ENCODE results near the gene ACO1. TPM values are rescaled to one million over a fixed set of nuclear protein-coding genes. Genes with fewer than 3 reads are reported as not detected.
"Not testable (repeated sequence)": the region's sequence is repeated elsewhere in the genome, so short reads cannot be mapped to it uniquely, and the experiment has no call there.

The ACO1 gene
- polyA plus RNA-seq, 2 donors = 4.7 to 12.9 TPM

- no peaks in the 10 kb centered on the region for H3K4me1 ChIP-seq (ENCODE audit: control insufficient read depth in 2 of 2, insufficient read depth in 2 of 2, low read length in 1 of 2)
- no peak overlapping the region for H3K27ac ChIP-seq (ENCODE audit: low read depth in 2 of 2, low read length in 1 of 2)
Measured at GRCh38 chr9:32350682-32351081, 33.8 kb upstream of the ACO1 start.

GRCh38 chr9:32351845-32352244 lies 32.6 kb upstream of the ACO1 start:
- Histone ChIP-seq H3K27me3 (ENCODE audit: control insufficient read depth in 1 of 2, insufficient read depth in 2 of 2, low read length in 2 of 2) (no peaks in the 10 kb centered on the region), H3K4me3 (ENCODE audit: low read depth in 1 of 2, low read length in 2 of 2) (no peak overlapping the region), H3K27ac (ENCODE audit: low read depth in 2 of 2, low read length in 1 of 2) (no peak overlapping the region), H3K9me3 (ENCODE audit: control insufficient read depth in 2 of 2, insufficient read depth in 1 of 2, low read depth in 1 of 2, low read length in 1 of 2) (no peaks in the 10 kb centered on the region), H3K36me3 (ENCODE audit: control insufficient read depth in 2 of 2, insufficient read depth in 2 of 2, low read length in 1 of 2) (no peaks in the 10 kb centered on the region), H3K4me1 (ENCODE audit: control insufficient read depth in 2 of 2, insufficient read depth in 2 of 2, low read length in 1 of 2) (no peaks in the 10 kb centered on the region)
- 64 to 74% methylated on average over 3 of the region's 3 CpGs for WGBS, 2 donors

More at GRCh38 chr9:32350682-32351081, 33.8 kb upstream of the ACO1 start:
- Histone ChIP-seq H3K27me3 (ENCODE audit: control insufficient read depth in 1 of 2, insufficient read depth in 2 of 2, low read length in 2 of 2) (no peaks in the 10 kb centered on the region), H3K4me3 (ENCODE audit: low read depth in 1 of 2, low read length in 2 of 2) (no peak overlapping the region), H3K36me3 (ENCODE audit: control insufficient read depth in 2 of 2, insufficient read depth in 2 of 2, low read length in 1 of 2) (no peaks in the 10 kb centered on the region), H3K9me3 (ENCODE audit: control insufficient read depth in 2 of 2, insufficient read depth in 1 of 2, low read depth in 1 of 2, low read length in 1 of 2) (no peaks in the 10 kb centered on the region)

GRCh38 chr9:32353476-32353875 lies 31.0 kb upstream of the ACO1 start:
- H3K9me3 ChIP-seq (ENCODE audit: control insufficient read depth in 2 of 2, insufficient read depth in 1 of 2, low read depth in 1 of 2, low read length in 1 of 2); H3K27ac ChIP-seq (ENCODE audit: low read depth in 2 of 2, low read length in 1 of 2); H3K4me1 ChIP-seq (ENCODE audit: control insufficient read depth in 2 of 2, insufficient read depth in 2 of 2, low read length in 1 of 2); H3K4me3 ChIP-seq (ENCODE audit: low read depth in 1 of 2, low read length in 2 of 2); H3K27me3 ChIP-seq (ENCODE audit: control insufficient read depth in 1 of 2, insufficient read depth in 2 of 2, low read length in 2 of 2); H3K36me3 ChIP-seq (ENCODE audit: control insufficient read depth in 2 of 2, insufficient read depth in 2 of 2, low read length in 1 of 2): not testable (repeated sequence)
- 73 to 74% methylated on average over 3 of the region's 3 CpGs for WGBS, 2 donors

GRCh38 chr9:32359452-32359851 lies 25.0 kb upstream of the ACO1 start:
- H3K4me3 ChIP-seq (ENCODE audit: low read depth in 1 of 2, low read length in 2 of 2) = no peak overlapping the region
- no peak overlapping the region for H3K27ac ChIP-seq (ENCODE audit: low read depth in 2 of 2, low read length in 1 of 2)
- H3K9me3 ChIP-seq (ENCODE audit: control insufficient read depth in 2 of 2, insufficient read depth in 1 of 2, low read depth in 1 of 2, low read length in 1 of 2) = no peaks in the 10 kb centered on the region
- H3K36me3 ChIP-seq (ENCODE audit: control insufficient read depth in 2 of 2, insufficient read depth in 2 of 2, low read length in 1 of 2) = no peaks in the 10 kb centered on the region
- WGBS, 2 donors = 72 to 75% methylated on average over 4 of the region's 4 CpGs
- peaks cover 0 to 2% of the 10 kb centered on the region in 2 donors for H3K27me3 ChIP-seq (ENCODE audit: control insufficient read depth in 1 of 2, insufficient read depth in 2 of 2, low read length in 2 of 2)
- no peaks in the 10 kb centered on the region for H3K4me1 ChIP-seq (ENCODE audit: control insufficient read depth in 2 of 2, insufficient read depth in 2 of 2, low read length in 1 of 2)

- H3K27ac ChIP-seq (ENCODE audit: low read depth in 2 of 2, low read length in 1 of 2) = no peak overlapping the region
- peaks cover 0 to 2% of the 10 kb centered on the region in 2 donors for H3K27me3 ChIP-seq (ENCODE audit: control insufficient read depth in 1 of 2, insufficient read depth in 2 of 2, low read length in 2 of 2)
- H3K4me3 ChIP-seq (ENCODE audit: low read depth in 1 of 2, low read length in 2 of 2) = no peak overlapping the region
- H3K4me1 ChIP-seq (ENCODE audit: control insufficient read depth in 2 of 2, insufficient read depth in 2 of 2, low read length in 1 of 2) = no peaks in the 10 kb centered on the region
- WGBS, 2 donors = 76% methylated on average over 5 of the region's 5 CpGs
- no peaks in the 10 kb centered on the region for H3K36me3 ChIP-seq (ENCODE audit: control insufficient read depth in 2 of 2, insufficient read depth in 2 of 2, low read length in 1 of 2)
- no peaks in the 10 kb centered on the region for H3K9me3 ChIP-seq (ENCODE audit: control insufficient read depth in 2 of 2, insufficient read depth in 1 of 2, low read depth in 1 of 2, low read length in 1 of 2)
Measured at GRCh38 chr9:32360983-32361673, 23.3 kb upstream of the ACO1 start.

- H3K36me3 ChIP-seq (ENCODE audit: control insufficient read depth in 2 of 2, insufficient read depth in 2 of 2, low read length in 1 of 2) = no peaks in the 10 kb centered on the region
- no peaks in the 10 kb centered on the region for H3K9me3 ChIP-seq (ENCODE audit: control insufficient read depth in 2 of 2, insufficient read depth in 1 of 2, low read depth in 1 of 2, low read length in 1 of 2)
- H3K4me1 ChIP-seq (ENCODE audit: control insufficient read depth in 2 of 2, insufficient read depth in 2 of 2, low read length in 1 of 2) = no peaks in the 10 kb centered on the region
- H3K27me3 ChIP-seq (ENCODE audit: control insufficient read depth in 1 of 2, insufficient read depth in 2 of 2, low read length in 2 of 2) = no peaks in the 10 kb centered on the region
- no peak overlapping the region for H3K4me3 ChIP-seq (ENCODE audit: low read depth in 1 of 2, low read length in 2 of 2)
- no peak overlapping the region for H3K27ac ChIP-seq (ENCODE audit: low read depth in 2 of 2, low read length in 1 of 2)
Measured at GRCh38 chr9:32371279-32371678, 13.2 kb upstream of the ACO1 start.

GRCh38 chr9:32371679-32372078 lies 12.8 kb upstream of the ACO1 start:
- 76 to 92% methylated on average over 2 of the region's 2 CpGs for WGBS, 2 donors

GRCh38 chr9:32376285-32376684 lies 8.2 kb upstream of the ACO1 start:
- Histone ChIP-seq H3K27me3 (ENCODE audit: control insufficient read depth in 1 of 2, insufficient read depth in 2 of 2, low read length in 2 of 2) (no peaks in the 10 kb centered on the region), H3K4me1 (ENCODE audit: control insufficient read depth in 2 of 2, insufficient read depth in 2 of 2, low read length in 1 of 2) (no peaks in the 10 kb centered on the region), H3K27ac (ENCODE audit: low read depth in 2 of 2, low read length in 1 of 2) (no peak overlapping the region), H3K36me3 (ENCODE audit: control insufficient read depth in 2 of 2, insufficient read depth in 2 of 2, low read length in 1 of 2) (no peaks in the 10 kb centered on the region), H3K9me3 (ENCODE audit: control insufficient read depth in 2 of 2, insufficient read depth in 1 of 2, low read depth in 1 of 2, low read length in 1 of 2) (no peaks in the 10 kb centered on the region), H3K4me3 (ENCODE audit: low read depth in 1 of 2, low read length in 2 of 2) (no peak overlapping the region)
- 34 to 68% methylated on average over 2 of the region's 2 CpGs for WGBS, 2 donors

More at GRCh38 chr9:32371679-32372078, 12.8 kb upstream of the ACO1 start:
- H3K4me3 ChIP-seq (ENCODE audit: low read depth in 1 of 2, low read length in 2 of 2) = no peak overlapping the region
- no peaks in the 10 kb centered on the region for H3K36me3 ChIP-seq (ENCODE audit: control insufficient read depth in 2 of 2, insufficient read depth in 2 of 2, low read length in 1 of 2)
- H3K9me3 ChIP-seq (ENCODE audit: control insufficient read depth in 2 of 2, insufficient read depth in 1 of 2, low read depth in 1 of 2, low read length in 1 of 2) = no peaks in the 10 kb centered on the region
- no peak overlapping the region for H3K27ac ChIP-seq (ENCODE audit: low read depth in 2 of 2, low read length in 1 of 2)
- H3K4me1 ChIP-seq (ENCODE audit: control insufficient read depth in 2 of 2, insufficient read depth in 2 of 2, low read length in 1 of 2) = no peaks in the 10 kb centered on the region
- H3K27me3 ChIP-seq (ENCODE audit: control insufficient read depth in 1 of 2, insufficient read depth in 2 of 2, low read length in 2 of 2) = no peaks in the 10 kb centered on the region

GRCh38 chr9:32378496-32378895 lies 5.9 kb upstream of the ACO1 start:
- no peaks in the 10 kb centered on the region for H3K4me1 ChIP-seq (ENCODE audit: control insufficient read depth in 2 of 2, insufficient read depth in 2 of 2, low read length in 1 of 2)
- WGBS, 2 donors = 0% methylated on average over 3 of the region's 3 CpGs
- H3K36me3 ChIP-seq (ENCODE audit: control insufficient read depth in 2 of 2, insufficient read depth in 2 of 2, low read length in 1 of 2) = no peaks in the 10 kb centered on the region
- no peaks in the 10 kb centered on the region for H3K27me3 ChIP-seq (ENCODE audit: control insufficient read depth in 1 of 2, insufficient read depth in 2 of 2, low read length in 2 of 2)
- H3K9me3 ChIP-seq (ENCODE audit: control insufficient read depth in 2 of 2, insufficient read depth in 1 of 2, low read depth in 1 of 2, low read length in 1 of 2) = no peaks in the 10 kb centered on the region
- H3K4me3 ChIP-seq (ENCODE audit: low read depth in 1 of 2, low read length in 2 of 2) = no peak overlapping the region
- H3K27ac ChIP-seq (ENCODE audit: low read depth in 2 of 2, low read length in 1 of 2) = no peak overlapping the region

GRCh38 chr9:32378993-32379729 lies 5.3 kb upstream of the ACO1 start:
- Histone ChIP-seq H3K36me3 (ENCODE audit: control insufficient read depth in 2 of 2, insufficient read depth in 2 of 2, low read length in 1 of 2) (no peaks in the 10 kb centered on the region), H3K9me3 (ENCODE audit: control insufficient read depth in 2 of 2, insufficient read depth in 1 of 2, low read depth in 1 of 2, low read length in 1 of 2) (no peaks in the 10 kb centered on the region), H3K27me3 (ENCODE audit: control insufficient read depth in 1 of 2, insufficient read depth in 2 of 2, low read length in 2 of 2) (no peaks in the 10 kb centered on the region), H3K4me3 (ENCODE audit: low read depth in 1 of 2, low read length in 2 of 2) (no peak overlapping the region), H3K27ac (ENCODE audit: low read depth in 2 of 2, low read length in 1 of 2) (no peak overlapping the region), H3K4me1 (ENCODE audit: control insufficient read depth in 2 of 2, insufficient read depth in 2 of 2, low read length in 1 of 2) (no peaks in the 10 kb centered on the region)
- 12 to 19% methylated on average over 5 of the region's 5 CpGs for WGBS, 2 donors

Data from esophagus (tissue), 2 donors.